Cardiac fibroblast (primary cell): Measurements from ENCODE around the gene HDAC4.

ENCODE experiments used
- DNase-seq, 2 donors: peaks; one replicate each; pipeline versions ENCODE4 v3.0.0 to v3.0.0-alpha.2; 2010; ENCODE audit warnings: low read depth in 2 of 2
- H3K4me3 ChIP-seq, 2 donors: replicated peaks in 1 of 2; 1 replicate in 1 of 2; 2 replicates in 1 of 2; pipeline ENCODE4 v1.5.1; 2011; ENCODE audit warnings: low read depth in 2 of 2, low read length in 2 of 2, mild to moderate bottlenecking in 2 of 2, moderate library complexity in 1 of 2
- CTCF ChIP-seq: IDR thresholded peaks from one replicate; pipeline ENCODE4 v1.5.1; 2011; ENCODE audit warnings: low read depth, mild to moderate bottlenecking, low read length, inconsistent platforms

The HDAC4 gene

GRCh38 chr2:239014458-239015217, 386.2 kb downstream of the HDAC4 start:
- H3K4me3 ChIP-seq: no peak overlapping the region
- DNase-seq: no peak
- TF ChIP-seq CTCF: no peak

GRCh38 chr2:239013678-239013976, 387.2 kb downstream of the HDAC4 start:
- TF ChIP-seq CTCF: no peak
- no peak for DNase-seq
- H3K4me3 ChIP-seq: no peak overlapping the region

GRCh38 chr2:239012936-239013677, 387.7 kb downstream of the HDAC4 start:
- TF ChIP-seq CTCF: no peak
- no peak overlapping the region for H3K4me3 ChIP-seq
- DNase-seq: no peak

- no peak for DNase-seq
- no peak for TF ChIP-seq CTCF
- H3K4me3 ChIP-seq: no peak overlapping the region
These were observed 388.6 kb downstream of the HDAC4 start for GRCh38 chr2:239012228-239012627.

- TF ChIP-seq CTCF: no peak
- no peak for DNase-seq
- no peak overlapping the region for H3K4me3 ChIP-seq
These were observed 391.2 kb downstream of the HDAC4 start for GRCh38 chr2:239009589-239009961.

- DNase-seq: no peak
- TF ChIP-seq CTCF: no peak
- H3K4me3 ChIP-seq: no peak overlapping the region
These were observed 391.9 kb downstream of the HDAC4 start for GRCh38 chr2:239008677-239009588.
